ENCODE results near the gene CFAP119. TPM values are rescaled to one million over a fixed set of nuclear protein-coding genes. Genes with fewer than 3 reads are reported as not detected.
"Not testable (repeated sequence)": the region's sequence is repeated elsewhere in the genome, so short reads cannot be mapped to it uniquely, and the experiment has no call there.

The CFAP119 gene
- total RNA-seq, result 0.89 and 0.90 TPM in 2 replicates

DNA sequence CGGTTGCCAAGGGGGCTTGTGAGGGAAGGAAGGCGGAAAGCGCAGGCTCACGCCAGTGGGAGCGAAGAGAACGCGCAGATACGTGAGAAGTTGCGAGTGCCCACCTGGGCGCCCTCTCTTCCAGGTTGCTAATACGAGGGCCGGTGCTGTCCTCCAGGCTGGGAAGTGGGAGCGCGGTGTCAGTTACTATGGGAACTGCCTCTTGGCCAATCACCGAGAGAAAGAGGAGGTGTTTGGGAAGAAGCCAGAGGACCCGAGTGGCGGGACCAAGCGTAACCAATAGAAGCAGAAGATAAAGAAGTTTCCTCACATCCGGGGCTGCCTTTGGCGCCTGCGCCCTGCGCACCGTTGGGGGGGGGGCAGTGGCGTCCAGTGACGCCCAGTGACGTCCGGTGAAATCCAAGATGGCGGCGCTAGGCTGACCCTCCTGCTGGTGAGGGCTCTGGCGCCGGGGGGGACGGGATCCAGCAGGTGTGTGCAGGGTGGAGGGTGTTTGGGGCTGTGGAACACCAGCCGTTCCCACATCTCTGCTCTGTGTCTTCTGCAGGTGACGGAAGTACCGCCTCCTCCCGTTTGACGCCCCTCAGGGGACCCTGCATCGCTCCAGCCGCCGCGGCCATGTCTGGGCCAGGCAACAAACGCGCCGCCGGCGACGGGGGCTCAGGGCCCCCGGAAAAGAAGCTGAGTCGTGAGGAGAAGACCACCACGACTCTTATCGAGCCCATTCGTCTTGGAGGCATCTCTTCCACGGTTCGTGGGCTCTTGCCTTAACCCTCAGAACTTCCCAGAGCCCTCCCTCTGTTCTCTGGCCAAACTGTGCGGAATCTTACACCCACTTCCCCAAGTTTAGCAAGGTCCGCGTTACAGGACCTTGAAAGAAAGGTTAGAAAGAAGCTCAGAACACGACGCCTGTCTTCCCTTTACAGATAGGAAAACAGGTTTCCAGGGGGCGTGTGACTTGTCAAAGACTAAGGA, at the start of gene CFAP119, which contains the start of gene RNF40:
TSS of gene CFAP119 (minus strand) at position 135 of the 975 bp plus-strand sequence. CDS start 314 bp downstream, outside the sequence.
TSS of gene RNF40 (plus strand) at position 395 of the 975 bp plus-strand sequence. CDS start at position 619, 224 bp downstream.
- DNase-seq (ENCODE audit: low read depth in 2 of 2), result peak; percentile 96 to 98

GRCh38 chr16:30809675-30810074, 47.8 kb upstream of the CFAP119 start:
- not testable (repeated sequence) for DNase-seq (ENCODE audit: low read depth in 2 of 2)

DNA sequence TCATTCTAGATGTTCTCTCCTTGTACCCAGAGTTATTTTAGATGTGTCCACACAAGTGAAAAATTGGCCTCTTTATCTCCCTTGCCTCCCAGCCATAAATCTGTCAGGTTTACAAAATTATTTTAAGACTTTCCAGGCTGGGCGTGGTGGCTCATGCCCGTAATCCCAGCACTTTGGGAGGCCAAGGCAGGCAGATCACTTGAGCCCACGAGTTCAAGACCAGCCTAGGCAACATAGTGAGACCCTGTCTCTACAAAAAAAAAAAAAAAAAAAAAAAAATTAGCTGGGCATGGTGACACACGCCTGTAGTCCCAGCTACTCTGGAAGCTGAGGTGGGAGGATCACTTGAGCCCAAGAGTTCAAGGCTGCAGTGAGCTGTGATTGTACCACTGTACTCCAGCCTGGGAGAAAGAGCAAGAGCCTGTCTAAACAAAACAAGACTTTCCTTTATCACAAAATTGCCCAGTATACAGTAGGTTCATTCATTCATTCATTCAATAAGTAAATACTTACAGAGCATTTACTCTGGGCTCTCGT, 47.1 kb upstream of the CFAP119 start:
- not testable (repeated sequence) for DNase-seq (ENCODE audit: low read depth in 2 of 2)

DNA sequence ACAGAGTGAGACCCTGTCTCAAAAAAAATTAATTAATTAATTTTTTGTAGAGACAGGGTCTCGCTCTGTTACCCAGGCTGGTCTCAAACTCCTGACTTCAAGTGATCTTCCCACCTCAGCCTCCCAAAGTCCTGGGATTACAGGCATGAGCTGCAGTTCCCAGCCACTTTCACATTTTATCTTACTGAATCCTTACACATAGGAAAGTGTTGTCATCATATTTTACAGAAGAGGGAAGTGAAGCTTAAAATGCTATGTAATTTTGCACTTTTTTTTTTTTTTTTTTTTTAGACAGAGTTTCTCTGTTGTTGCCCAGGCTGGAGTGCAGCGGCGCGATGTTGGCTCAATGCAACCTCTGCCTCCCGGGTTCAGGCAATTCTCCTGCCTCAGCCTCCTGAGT, 46.3 kb upstream of the CFAP119 start:
- DNase-seq (ENCODE audit: low read depth in 2 of 2), result no peak

DNA sequence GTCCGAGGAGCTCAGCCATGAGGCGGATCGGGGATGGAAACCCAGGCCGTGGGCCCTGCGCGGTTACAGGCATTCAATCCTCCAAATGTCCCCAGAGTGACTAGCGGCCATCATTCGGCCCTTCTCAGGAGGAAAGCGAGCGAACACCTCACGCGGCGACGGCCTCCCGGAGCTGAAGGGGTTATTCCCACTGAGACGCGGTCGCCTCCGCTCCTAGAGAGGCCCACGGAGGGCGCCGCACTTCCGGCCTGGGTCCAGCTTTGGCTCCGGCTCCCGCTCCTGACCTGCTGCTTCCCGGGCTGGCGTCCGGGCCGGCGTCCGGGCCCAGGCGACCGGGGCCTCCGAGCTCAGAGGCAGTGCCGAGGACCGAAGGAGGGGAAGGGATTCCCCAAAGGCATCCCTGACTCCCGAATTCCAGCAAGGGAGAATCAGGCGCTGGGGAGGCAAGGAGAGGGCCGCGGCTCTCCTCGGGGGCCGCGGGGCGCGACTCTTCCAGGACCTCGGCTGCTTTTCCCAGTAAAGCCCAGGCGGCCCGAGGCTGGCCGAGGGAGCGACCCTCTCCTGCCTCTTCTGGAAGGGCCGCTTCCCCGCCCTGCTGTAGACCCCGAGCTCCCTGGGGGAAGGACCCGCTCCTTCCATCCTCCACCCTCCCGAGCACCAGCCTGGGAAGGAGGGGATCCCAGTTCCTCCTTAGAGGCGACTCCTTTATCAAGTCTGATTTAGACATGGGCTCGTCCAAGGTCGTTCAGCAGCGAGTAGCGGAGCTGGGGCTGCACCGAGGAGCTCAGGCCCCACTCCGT, 43.7 kb upstream of the CFAP119 start:
- DNase-seq (ENCODE audit: low read depth in 2 of 2), result peak; percentile 40 to 77

DNA sequence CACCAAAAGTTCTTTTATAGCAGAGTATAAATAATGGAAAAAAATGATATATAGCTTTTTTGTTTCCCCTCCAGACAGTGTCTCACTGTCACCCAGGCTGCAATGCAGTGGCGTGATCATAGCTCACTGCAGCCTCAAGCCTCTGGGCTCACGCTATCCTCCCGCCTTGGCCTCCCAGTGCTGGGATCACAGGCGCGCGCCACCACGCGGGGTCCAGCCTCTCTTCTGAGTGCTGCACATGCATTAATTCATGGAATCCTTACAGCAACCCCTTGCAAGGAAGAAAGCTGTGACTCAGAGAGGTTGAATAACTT, 43.2 kb upstream of the CFAP119 start:
- peak in 1 of 2 donors; percentile 10 for DNase-seq (ENCODE audit: low read depth in 2 of 2)

- no peak for DNase-seq (ENCODE audit: low read depth in 2 of 2)
These were observed 41.1 kb upstream of the CFAP119 start for GRCh38 chr16:30802936-30803335.

DNA sequence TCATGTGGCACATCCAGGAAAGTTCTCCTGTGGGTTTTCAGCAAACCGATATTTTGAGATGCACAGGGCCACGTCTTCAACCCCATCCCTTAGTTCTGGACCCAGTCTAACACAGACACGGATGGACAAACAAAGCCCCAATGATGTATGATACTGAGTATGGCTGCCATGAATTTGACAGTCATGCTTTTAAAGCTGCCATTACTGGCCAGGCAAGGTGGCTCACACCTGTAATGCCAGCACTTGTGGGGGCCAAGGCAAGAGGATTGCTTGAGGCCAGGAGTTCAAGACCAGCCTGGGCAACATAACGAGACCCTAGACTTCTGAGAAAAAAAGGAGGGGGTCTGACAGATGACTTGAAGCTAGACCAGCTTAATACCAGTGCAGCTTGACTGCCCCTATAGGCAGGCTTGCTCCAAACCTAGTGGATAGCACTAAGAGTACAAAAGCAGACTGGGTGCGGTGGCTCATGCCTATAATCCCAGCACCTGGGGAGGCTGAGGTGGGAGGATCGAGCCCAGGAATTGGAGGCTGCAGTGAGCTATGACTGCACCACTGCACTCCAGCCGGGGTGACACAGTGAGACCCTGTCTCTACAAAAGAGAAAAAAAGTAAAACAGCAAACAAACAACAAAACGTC, 35.9 kb upstream of the CFAP119 start:
- no peak for DNase-seq (ENCODE audit: low read depth in 2 of 2)

DNA sequence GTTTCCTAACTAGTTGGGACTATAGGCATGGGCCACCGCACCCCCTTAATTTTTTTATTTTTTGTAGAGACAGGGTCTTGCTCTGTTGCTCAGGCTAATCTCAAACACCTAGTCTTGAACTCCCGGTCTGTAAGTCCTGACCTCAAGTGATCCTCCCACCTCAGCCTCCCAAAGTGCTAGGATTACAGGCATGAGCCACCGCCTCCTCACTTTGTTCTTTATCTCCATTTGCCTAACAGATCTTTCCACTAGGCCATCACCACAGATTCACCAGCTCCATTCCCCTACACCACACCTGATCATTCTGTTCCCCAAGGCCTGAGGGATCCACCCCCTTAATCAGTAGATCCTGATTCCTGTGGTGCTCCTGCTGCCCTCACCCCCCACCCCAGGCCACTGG, 32.8 kb upstream of the CFAP119 start:
- DNase-seq (ENCODE audit: low read depth in 2 of 2), result no peak

- DNase-seq (ENCODE audit: low read depth in 2 of 2), result no peak
These were observed 31.7 kb upstream of the CFAP119 start for GRCh38 chr16:30793508-30794069.

DNA sequence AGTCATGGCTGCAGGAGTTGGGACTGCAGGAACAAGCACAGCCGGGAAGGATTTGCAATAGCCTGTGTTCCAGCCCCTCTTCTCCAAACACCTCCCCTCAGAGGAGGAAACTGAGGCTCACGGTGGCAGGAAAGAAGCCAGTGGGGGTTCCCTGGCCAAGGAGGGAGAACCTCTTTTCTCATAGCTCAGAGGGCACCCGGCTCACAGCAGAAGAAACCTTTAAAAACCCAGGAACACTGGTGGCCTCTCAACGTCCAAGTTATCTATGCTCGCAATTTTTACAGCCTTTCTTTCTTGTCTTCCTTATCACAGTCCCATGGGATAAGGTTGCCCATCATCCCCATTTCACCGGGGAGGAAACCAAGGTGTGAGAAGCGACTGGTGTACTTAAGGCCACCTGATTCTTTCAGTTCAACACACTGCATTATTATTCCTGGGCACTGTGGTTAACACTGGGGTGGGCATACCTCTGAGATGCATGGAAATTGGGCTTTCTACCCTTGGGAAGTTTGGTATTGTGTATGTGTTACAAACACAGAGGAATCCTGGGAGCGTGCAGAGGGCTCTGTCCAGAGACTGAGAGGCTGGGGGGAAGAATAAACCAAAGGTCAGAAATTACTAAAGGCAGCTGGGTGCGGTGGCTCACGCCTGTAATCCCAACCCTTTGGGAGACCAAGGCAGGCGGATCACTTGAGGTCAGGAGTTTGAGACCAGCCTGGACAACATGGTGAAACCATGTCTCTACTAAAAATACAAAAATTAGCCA, 25.9 kb upstream of the CFAP119 start:
- DNase-seq (ENCODE audit: low read depth in 2 of 2), result peak in 1 of 2 donors; percentile 32

GRCh38 chr16:30786936-30787612, 25.2 kb upstream of the CFAP119 start, which contains the start of gene ZNF629:
Gene ZNF629, minus strand, starts transcription at chr16:30787205. Its CDS starts 2,723 bp downstream, at chr16:30784482.
- peak in 1 of 2 donors; percentile 56 for DNase-seq (ENCODE audit: low read depth in 2 of 2)

GRCh38 chr16:30786115-30786935, 24.5 kb upstream of the CFAP119 start:
- peak in 1 of 2 donors; percentile 51 for DNase-seq (ENCODE audit: low read depth in 2 of 2)

GRCh38 chr16:30785126-30786106, 23.6 kb upstream of the CFAP119 start:
- DNase-seq (ENCODE audit: low read depth in 2 of 2), result no peak

DNA sequence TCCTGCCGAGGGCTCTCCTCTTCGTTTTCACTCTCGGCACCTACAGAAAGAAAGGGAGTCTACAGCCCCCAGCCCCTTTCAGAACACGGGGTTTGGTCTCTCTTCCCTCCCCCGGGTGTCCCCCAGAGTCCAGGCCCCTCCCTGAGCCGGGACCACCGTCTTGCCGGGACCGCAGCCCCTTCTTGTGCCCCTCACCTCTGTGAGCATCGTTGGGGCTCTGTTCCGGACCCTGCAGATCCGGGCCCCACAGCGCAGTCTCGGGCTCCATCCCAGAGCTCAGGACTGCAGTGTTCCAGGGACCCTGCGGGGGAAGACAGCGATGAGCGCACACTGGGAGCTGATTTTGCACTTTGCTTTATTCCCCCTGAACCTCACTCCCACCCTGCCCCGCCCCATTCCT, 22.4 kb upstream of the CFAP119 start:
- no peak for DNase-seq (ENCODE audit: low read depth in 2 of 2)

DNA sequence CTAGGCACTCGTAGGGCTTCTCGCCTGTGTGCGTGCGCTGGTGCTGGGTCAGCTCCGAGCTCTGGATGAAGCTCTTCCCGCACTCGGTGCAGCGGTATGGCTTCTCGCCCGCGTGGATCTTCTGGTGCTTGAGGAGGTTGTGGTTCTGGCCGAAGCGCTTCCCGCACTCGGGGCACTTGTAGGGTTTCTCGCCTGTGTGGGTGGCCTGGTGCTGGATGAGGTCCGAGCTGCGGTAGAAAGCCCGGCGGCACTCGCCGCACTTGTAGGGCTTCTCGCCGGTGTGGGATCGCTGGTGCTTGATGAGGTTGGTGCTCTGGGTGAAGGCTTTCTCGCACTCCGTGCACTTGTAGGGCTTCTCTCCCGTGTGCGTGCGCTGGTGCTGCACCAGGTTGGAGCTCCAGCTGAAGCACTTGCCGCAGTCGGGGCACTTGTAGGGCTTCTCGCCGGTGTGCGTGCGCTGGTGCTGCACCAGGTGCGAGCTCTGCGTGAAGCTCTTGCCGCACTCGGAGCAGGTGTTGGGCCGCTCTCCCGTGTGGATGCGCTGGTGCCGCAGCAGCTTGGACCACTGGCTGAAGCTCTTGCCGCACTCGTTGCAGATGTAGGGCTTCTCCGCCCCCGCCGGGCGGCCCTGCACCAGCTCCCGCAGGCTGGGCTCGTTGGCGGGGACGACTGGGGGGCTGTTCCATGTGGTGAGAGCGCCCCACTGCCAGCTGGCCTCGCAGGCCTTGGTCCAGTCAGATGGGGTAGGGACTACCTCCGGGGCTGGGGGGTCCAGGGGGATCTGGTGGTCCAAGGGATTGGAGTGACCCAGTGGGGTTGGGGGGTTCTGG, 21.6 kb upstream of the CFAP119 start:
- DNase-seq (ENCODE audit: low read depth in 2 of 2), result no peak

Measured in dermis microvascular lymphatic vessel endothelial cell (primary cell).